Endothelial cell (in vitro differentiated cells): Measurements from ENCODE around the gene TMEM184A. TPM values are rescaled to one million over a fixed set of nuclear protein-coding genes. Genes with fewer than 3 reads are reported as not detected.
"Not testable (repeated sequence)": the region's sequence is repeated elsewhere in the genome, so short reads cannot be mapped to it uniquely, and the experiment has no call there.

ENCODE experiments used
- DNase-seq: peaks from one replicate; pipeline ENCODE4 v3.0.0; 2021; ENCODE audit warnings: low spot score
- H3K27ac Mint-ChIP-seq: one replicate; pipeline ENCODE4 v1.8.0; 2021; ENCODE audit warnings: mixed read lengths, inconsistent platforms; ENCODE audit not compliant: unreplicated experiment
- H3K27me3 Mint-ChIP-seq: one replicate; pipeline ENCODE4 v1.8.0; 2021; ENCODE audit warnings: mild to moderate bottlenecking, moderate library complexity, mixed read lengths, inconsistent platforms; ENCODE audit not compliant: unreplicated experiment
- H3K36me3 Mint-ChIP-seq: one replicate; pipeline ENCODE4 v1.8.0; 2021; ENCODE audit warnings: mild to moderate bottlenecking, low read depth, mixed read lengths, inconsistent platforms; ENCODE audit not compliant: unreplicated experiment
- H3K4me1 Mint-ChIP-seq: one replicate; pipeline ENCODE4 v1.8.0; 2021; ENCODE audit warnings: mild to moderate bottlenecking, mixed read lengths, inconsistent platforms; ENCODE audit not compliant: unreplicated experiment
- H3K4me3 Mint-ChIP-seq: one replicate; pipeline ENCODE4 v1.8.0; 2021; ENCODE audit warnings: mild to moderate bottlenecking, mixed read lengths, inconsistent platforms; ENCODE audit not compliant: unreplicated experiment
- H3K9me3 Mint-ChIP-seq: one replicate; pipeline ENCODE4 v1.8.0; 2021; ENCODE audit warnings: mixed read lengths, inconsistent platforms; ENCODE audit not compliant: unreplicated experiment
- total RNA-seq: library from RNA; stranded (reverse); fragmentation: NEBNext Ultra II Directional; extraction: Animal tissue kit (Norgen Biotek cat#: 25700); gene quantifications from one replicate; pipeline ENCODE4 v1.2.1, GENCODE V29; 2021; ENCODE audit not compliant: unreplicated experiment
- TF ChIP-seq, protein P1 (sequence below): fragments of 200-600 bp; sonication (generic); IDR thresholded peaks from one replicate; pipeline ENCODE4 v1.5.0; 2021; ENCODE audit warnings: antibody characterized with exemption; ENCODE audit not compliant: unreplicated experiment

Gene TMEM184A
- total RNA-seq, 1 donor from 2014 or later, result 0.21 TPM

DNA sequence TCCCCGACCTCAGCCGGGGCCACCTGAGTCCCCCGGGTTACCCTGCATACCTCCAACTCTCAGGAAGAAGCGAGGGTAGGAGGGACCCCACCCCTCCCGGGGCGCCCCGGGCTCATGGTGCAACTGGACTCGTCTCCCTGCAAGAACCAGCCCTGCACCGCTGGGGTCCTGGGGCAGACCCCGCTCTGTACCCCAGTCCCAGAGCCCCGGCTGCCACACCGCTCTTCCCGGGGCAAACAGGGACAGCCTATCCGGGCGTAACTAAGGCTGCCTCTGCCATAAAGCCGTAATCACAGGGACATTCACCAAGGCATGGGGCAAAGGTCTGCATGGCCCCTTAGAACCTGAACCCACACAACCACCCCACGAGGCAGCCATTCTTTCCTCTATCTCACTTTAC lies 32.2 kb downstream of the TMEM184A start:
- Mint-ChIP-seq H3K27ac (no peak overlapping the region), H3K36me3 (peaks cover 4% of the 10 kb centered on the region), H3K27me3 (peaks cover 9% of the 10 kb centered on the region), H3K4me1 (peaks cover 4% of the 10 kb centered on the region), H3K4me3 (no peak overlapping the region), H3K9me3 (no peaks in the 10 kb centered on the region)
- no peak for DNase-seq
- TF ChIP-seq, protein P1, sequence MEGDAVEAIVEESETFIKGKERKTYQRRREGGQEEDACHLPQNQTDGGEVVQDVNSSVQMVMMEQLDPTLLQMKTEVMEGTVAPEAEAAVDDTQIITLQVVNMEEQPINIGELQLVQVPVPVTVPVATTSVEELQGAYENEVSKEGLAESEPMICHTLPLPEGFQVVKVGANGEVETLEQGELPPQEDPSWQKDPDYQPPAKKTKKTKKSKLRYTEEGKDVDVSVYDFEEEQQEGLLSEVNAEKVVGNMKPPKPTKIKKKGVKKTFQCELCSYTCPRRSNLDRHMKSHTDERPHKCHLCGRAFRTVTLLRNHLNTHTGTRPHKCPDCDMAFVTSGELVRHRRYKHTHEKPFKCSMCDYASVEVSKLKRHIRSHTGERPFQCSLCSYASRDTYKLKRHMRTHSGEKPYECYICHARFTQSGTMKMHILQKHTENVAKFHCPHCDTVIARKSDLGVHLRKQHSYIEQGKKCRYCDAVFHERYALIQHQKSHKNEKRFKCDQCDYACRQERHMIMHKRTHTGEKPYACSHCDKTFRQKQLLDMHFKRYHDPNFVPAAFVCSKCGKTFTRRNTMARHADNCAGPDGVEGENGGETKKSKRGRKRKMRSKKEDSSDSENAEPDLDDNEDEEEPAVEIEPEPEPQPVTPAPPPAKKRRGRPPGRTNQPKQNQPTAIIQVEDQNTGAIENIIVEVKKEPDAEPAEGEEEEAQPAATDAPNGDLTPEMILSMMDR, result no peak

DNA sequence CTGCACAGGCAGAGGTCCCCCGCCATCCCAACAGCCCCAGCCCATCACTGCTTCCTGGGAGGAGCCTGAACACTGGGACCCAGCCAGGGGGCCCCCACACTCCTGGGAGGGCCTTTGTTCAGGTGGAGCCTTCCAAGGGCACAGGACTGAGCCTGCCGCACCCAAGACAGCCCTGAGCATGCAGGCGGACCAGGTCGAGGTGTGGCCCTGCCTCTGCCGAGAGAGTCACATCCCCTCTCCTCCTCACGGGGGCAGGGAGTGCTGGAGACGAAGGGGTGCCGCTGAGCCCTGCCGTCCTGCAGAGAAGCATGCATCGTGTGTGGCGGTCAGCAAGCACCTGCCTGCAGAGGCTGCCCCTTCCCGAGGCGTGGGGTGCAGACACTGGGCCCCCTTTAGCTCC lies 32.8 kb downstream of the TMEM184A start:
- H3K9me3 Mint-ChIP-seq, result no peaks in the 10 kb centered on the region
- H3K27me3 Mint-ChIP-seq, result peaks cover 9% of the 10 kb centered on the region
- no peak overlapping the region for H3K27ac Mint-ChIP-seq
- no peak overlapping the region for H3K4me3 Mint-ChIP-seq
- peaks cover 4% of the 10 kb centered on the region for H3K36me3 Mint-ChIP-seq
- no peak for DNase-seq
- H3K4me1 Mint-ChIP-seq, result peaks cover 4% of the 10 kb centered on the region
- TF ChIP-seq, protein P1, result no peak

DNA sequence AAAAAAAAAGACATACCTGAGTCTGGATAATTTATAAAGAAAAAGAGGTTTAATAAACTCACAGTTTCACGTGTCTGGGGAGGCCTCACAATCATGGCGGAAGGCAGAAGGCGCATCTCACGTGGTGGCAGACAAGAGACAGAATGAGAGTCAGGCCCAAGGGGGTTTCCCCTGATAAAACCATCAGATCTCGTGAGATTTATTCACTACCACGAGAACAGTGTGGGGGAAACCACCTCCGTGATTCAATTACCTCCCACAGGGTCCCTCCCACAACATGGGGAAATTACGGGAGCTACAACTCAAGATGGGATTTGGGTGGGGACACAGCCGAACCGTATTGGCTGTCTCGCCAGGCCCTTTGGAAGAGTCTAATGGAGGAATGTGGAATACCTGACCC lies 34.5 kb downstream of the TMEM184A start:
- Mint-ChIP-seq H3K27me3 (peaks cover 9% of the 10 kb centered on the region), H3K4me3 (no peak overlapping the region), H3K27ac (no peak overlapping the region), H3K36me3 (peaks cover 4% of the 10 kb centered on the region), H3K9me3 (no peaks in the 10 kb centered on the region), H3K4me1 (no peaks in the 10 kb centered on the region)
- no peak for DNase-seq
- TF ChIP-seq, protein P1, result no peak

DNA sequence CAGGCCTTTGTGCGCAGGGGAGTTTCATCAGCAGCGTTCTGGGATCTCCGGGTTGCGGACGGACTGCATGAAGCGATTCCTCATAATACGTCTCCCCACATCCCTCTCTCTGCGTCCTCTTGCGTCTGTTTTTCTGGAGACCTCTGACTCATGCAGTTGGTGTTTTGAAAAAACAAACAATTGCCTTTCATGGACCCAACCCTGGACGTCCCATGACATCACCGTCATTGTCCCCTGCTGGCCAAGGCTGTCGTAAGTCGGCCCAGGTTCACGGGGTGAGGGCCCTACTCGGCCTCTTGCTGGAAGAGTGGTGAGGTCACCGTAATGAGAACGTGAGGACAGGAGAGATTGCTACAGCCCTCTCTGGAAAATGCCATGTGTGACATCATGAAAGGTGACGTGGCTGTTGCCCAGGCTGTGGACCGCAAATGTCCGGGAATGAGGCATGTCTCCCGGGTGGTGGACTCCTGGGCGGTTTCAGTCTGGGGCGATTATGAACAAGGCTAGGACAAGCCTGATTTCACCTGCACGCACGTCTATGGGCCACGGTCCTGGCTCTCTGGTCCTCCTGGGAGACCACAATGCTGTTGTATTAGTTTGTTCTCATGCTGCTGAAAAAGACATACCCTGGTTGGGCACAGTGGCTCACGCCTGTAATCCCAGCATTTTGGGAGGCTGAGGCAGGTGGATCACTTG lies 35.3 kb downstream of the TMEM184A start:
- no peak for DNase-seq
- Mint-ChIP-seq H3K27ac (no peak overlapping the region), H3K4me3 (no peak overlapping the region), H3K27me3 (peaks cover 9% of the 10 kb centered on the region), H3K36me3 (peaks cover 4% of the 10 kb centered on the region), H3K4me1 (no peaks in the 10 kb centered on the region), H3K9me3 (no peaks in the 10 kb centered on the region)
- TF ChIP-seq, protein P1, result no peak

DNA sequence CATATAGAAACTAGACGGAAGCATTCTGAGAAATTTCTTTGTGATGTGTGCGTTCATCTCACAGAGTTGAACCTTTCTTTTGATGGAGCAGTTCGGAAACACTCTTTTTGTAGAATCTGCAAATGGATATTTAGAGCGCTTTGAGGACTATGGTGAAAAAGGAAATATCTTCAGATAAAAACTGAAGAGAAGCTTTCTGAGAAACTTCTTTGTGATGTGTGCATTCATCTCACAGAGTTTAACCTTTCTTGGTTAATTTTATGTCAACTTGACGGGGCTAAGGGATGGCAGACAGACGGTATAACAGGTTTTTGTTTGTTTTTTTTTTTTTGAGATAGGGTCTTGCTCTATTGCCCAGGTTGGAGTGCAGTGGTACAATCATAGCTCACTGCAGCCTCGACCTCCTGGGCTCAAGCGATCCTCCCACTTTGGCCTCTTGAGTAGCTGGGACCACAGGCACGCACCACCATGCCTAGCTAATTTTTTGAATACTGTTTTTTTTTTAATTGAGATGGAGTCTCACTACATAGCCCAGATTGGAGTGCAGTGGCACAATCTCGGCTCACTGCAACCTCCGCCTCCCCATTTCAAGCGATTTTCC lies 36.6 kb downstream of the TMEM184A start:
- not testable (repeated sequence) for H3K4me1 Mint-ChIP-seq, H3K4me3 Mint-ChIP-seq, H3K27ac Mint-ChIP-seq, H3K27me3 Mint-ChIP-seq, H3K9me3 Mint-ChIP-seq, H3K36me3 Mint-ChIP-seq, DNase-seq
